Activated T-cell treated with anti-CD3 and anti-CD28 coated beads, Interleukin-2, amount 50 U/mL, for 48 hours (primary cell): Measurements from ENCODE around the gene ALKBH4.
"Not testable (repeated sequence)": the region's sequence is repeated elsewhere in the genome, so short reads cannot be mapped to it uniquely, and the experiment has no call there.

ENCODE experiments used
- DNase-seq, 2 experiments: peaks; one replicate each; pipeline ENCODE4 v3.0.0-alpha.2; 2020

Gene ALKBH4

GRCh38 chr7:102464577-102465280, at the start of gene ALKBH4, which contains the start of gene LRWD1:
Gene ALKBH4 (minus strand): TSS chr7:102464863. CDS start chr7:102464836, 27 bp downstream.
Gene LRWD1 (plus strand): TSS chr7:102464984. CDS start chr7:102465081, 97 bp downstream.
- DNase-seq = peak; percentile 97 to 99

GRCh38 chr7:102512642-102513221, 48.1 kb upstream of the ALKBH4 start:
- peak; percentile 19 to 31 for DNase-seq

GRCh38 chr7:102511860-102512522, 47.3 kb upstream of the ALKBH4 start:
- not testable (repeated sequence) for DNase-seq

DNA sequence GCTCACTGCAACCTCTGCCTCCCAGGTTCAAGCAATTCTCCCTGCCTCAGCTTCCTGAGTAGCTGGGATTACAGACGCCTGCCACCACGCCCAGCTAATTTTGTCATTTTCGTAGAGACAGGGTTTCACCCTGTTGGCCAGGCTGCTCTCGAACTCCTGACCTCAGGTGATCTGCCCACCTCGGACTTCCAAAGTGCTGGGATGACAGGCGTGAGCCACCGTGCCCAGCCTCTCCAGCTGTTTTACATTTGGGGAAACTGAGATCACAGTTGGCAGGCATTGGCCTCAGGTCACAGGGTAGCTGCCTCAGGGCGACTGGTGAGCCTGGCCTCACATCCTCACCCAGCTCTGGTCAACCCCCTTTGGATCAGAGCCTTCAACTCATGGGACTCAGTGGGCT, 45.9 kb upstream of the ALKBH4 start:
- peak in 1 of 2 experiments; percentile 14 for DNase-seq

DNA sequence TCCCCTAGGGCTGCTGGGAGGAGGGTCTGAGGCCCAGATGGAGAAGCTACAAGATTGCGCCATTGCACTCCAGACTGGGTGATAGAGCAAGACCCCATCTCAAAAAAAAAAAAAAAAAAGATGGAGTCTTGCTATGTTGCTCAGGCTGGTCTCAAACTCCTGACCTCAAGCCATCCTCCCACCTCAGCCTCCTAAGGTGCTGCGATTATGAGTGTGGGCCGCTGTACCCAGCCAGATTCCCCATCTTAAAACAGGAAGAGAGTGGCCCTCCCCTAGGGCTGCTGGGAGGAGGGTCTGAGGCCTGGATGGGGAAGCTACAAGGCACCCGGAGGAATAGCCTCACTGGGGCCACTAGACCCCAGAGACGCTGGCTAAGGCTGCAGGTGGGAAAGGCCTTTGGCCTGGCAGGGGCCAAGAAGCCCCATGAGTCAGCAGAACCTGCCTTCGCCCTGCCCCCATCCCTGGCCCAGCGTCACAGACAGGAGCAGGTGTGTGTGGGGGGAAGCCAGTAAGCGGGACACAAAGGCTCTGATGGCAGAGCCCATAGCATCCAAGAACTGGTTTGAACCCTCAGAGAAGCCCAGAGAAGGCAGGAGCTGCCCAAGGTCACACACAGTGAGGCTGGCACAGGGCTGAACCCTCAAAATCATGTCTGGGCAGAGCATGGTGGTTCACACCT, 42.9 kb upstream of the ALKBH4 start:
- DNase-seq = peak; percentile 15 to 17

DNA sequence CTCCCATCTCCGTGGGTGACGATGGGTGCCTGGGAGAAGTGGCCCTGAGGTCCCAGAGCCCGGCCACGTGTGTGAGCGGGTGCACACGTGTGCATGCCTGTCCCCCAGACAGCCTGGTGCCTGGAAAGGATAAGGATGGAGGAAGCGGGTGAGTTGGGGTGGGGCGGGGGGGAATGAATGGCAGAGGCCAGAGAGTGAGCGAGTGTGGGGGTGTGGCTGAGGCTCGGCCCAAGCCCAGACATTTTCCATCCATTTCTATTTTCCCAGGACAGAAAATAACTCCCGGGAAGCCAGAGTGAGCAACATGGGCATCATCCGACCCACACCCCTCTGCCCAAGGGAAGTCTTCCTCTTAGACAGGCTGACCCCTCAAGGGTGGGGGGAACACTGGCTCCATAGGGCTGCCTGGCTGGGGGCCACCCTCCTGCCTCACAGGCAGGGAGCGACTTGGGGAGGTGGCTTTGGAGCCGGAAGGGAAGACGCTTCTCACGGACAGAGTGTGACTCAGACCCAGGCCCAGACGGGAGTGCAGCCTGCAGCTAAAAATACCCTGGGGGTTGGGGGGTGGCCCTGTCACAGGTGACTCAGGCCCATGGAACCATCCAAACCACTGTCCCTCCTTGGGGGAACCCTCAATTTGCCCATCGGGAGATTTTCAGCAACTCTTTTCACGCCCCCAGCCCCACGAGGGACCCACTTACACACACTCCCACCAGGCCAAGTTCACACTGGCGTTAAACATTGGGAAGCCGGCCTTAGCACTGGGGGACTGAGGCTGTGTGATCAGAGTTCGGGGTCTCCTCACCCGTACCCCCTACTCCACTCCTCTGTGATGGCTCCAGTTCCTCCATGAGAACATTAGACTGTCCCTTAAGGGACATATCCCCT, 40.9 kb upstream of the ALKBH4 start:
- peak in 1 of 2 experiments; percentile 12 for DNase-seq

- DNase-seq = not testable (repeated sequence)
Observed at GRCh38 chr7:102503141-102503540, 38.5 kb upstream of the ALKBH4 start.

DNA sequence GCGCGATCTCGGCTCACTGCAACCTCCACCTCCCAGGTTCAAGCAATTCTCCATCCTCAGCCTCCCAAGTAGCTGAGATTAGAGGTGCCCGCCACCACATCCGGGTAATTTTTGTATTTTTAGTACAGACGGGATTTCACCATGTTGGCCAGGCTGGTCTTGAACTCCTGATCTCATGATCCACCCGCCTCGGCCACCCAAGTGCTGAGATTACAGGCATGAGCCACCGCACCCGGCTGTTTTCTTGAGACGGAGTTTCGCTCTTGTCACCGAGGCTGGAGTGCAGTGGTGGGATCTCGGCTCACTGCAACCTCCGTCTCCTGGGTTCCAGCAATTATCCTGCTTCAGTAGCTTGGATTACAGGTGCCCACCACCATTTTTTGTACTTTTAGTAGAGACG, 33.7 kb upstream of the ALKBH4 start:
- not testable (repeated sequence) for DNase-seq

DNA sequence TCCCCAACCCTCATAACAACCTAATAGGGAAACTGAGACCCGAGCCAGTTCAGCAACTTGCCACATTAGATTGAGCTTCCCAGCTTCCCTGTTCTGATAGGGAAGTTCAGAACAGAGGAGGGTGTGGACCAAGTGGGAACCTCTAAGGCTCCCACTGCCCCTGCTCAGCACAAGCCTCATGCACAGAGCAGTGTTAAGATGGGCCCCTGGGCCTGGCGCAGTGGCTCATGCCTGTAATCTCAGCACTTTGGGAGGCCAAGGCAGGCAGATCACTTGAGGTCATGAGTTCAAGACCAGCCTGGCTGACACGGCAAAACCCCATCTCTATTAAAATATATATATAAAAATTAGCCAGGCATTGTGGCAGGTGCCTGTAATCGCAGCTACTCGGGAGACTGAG, 32.6 kb upstream of the ALKBH4 start:
- not testable (repeated sequence) for DNase-seq

- DNase-seq = not testable (repeated sequence)
Observed at GRCh38 chr7:102496861-102497260, 32.2 kb upstream of the ALKBH4 start.

DNA sequence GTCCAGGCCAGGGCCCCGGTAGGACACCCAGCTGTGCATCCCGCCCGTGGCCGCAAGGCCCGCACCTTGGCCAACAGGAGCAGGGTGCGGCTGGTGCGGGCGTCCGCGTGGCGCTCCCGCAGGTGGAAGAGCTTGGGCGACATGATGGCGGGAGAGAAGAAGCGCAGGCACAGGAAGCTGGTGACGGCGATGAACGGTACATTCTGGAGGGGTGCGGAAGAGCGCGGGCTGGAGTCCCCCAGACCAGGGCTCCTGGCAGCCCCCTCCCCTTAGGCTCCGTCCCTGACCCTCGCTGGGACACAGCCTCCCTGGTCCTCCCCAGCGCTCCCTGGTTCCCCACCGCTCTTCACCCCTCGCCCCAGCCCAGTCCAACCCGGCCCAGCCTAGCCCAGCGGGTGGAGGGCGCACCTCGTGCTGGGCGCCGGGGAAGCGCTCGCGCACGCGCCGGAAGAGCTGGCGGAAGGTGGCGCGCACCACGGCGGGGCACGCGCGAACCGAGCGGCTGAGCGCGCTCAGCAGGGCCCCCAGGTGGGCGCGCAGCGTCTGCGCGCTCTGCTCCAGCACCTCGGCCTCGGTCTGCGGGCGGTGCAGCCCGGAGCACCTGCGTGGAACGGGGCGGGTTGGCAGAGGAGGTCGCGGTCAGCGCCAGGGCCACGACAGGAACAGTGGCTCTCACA, 29.9 kb upstream of the ALKBH4 start:
- not testable (repeated sequence) for DNase-seq

- DNase-seq = peak; percentile 34 to 35
Observed at GRCh38 chr7:102494026-102494425, 29.4 kb upstream of the ALKBH4 start.

- peak; percentile 26 to 37 for DNase-seq
Observed at GRCh38 chr7:102493220-102493935, 28.7 kb upstream of the ALKBH4 start.

DNA sequence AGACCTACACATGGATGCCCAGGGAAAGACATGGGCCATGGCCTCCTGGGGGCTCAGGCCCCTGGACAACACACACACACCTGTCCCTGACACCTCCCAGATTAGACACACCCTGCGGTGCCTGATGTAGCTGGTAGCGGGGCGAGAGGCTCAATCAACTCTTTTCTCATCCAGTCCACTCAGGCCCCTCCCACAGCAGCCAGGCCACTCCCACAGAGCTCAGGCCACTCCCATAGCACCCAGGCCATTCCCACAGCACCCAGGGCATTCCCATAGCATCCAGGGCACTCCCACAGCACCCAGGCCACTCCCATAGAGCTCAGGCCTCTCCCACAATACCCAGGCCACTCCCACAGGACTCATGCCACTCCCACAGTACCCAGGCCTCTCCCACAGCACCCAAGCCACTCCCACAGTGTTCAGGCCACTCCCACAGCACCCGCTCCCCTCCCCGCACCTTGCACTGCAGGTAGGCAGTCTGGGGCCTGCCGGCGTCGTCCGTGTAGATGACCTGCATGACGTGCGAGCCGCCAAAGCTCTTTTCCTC, 25.9 kb upstream of the ALKBH4 start:
- DNase-seq = peak; percentile 71 to 75

DNA sequence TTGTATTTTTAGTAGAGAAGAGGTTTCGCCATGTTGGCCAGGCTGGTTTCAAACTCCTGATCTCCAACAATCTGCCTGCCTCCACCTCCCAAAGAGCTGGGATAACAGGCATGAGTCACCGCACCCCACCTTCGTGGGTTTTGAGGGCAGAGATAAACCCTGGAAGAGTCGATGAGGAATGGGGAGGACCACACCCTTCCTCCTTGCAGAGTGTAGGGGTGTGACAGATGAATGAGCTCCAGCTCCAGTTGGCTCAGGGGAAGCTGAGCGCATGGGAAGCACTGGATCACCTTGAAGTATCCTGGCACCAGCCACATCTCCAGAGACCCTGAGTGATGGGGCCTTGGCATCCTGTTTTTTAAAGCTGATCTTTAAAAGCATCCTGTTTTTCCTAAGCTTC, 19.7 kb upstream of the ALKBH4 start:
- DNase-seq = not testable (repeated sequence)

DNA sequence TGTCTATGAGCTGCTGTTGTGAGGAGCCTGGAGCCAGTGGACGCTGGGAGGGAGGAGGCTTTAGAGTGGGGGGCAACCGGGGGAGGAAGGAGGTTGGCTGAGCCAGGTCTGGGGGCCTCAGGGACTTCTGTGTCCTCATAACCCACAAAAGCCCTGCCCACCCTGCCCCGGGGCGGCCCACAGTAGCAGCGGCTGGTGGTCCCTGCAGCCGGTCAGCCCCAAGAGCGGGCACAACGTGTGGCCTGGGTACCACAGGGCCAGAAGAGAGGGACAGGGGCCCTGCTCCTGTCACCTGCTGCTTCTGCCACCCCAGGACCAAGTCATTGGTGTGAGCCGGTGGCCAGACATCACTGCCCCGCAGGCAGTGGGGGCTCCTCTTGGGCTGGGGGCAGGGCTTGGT, 17.3 kb upstream of the ALKBH4 start:
- DNase-seq = not testable (repeated sequence)

DNA sequence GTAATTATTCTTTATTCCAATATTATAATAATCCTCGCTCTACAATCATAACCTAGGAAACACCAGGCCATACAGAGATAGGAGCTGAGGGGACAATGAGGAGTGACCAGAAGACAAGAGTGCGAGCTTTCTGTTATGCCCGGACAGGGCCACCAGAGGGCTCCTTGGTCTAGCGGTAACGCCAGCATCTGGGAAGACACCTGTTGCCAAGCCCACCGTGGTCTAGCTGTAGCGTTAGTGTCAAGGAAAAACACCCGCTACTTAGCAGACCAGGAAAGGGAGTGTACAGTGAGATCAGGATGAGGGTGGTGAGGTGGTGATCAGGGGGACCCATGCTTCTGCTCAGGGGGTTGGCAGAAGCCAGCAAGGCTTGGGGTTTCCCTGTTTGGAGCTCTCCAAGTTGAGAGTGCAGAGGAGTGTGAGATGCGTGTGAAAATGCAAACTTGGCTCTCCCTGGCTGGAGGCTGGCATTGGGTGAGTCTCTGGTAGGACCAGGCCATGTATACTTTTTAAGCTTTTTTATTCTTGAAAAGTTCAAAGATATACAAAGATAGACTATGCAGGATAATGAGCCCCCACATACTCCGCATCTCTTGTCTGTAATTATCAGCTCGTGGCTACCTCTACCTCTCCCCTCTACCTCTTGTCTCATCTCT, 15.4 kb upstream of the ALKBH4 start:
- DNase-seq = peak; percentile 72 to 73

- not testable (repeated sequence) for DNase-seq
Observed at GRCh38 chr7:102479209-102479584, 14.5 kb upstream of the ALKBH4 start.

- peak; percentile 100 for DNase-seq
Observed at GRCh38 chr7:102478314-102479208, 13.9 kb upstream of the ALKBH4 start, which contains the start of gene POLR2J. Gene POLR2J (minus strand): TSS chr7:102478922. CDS start chr7:102478860, 62 bp downstream.
